Stomach (tissue), 4 donors: ENCODE measurements around the gene OR2AJ1.

Experiments
- CTCF ChIP-seq, 7 experiments: fragments of 450-650 bp in 4 of 7; fragments of 200-600 bp in 3 of 7; sonication (generic) in 3 of 7; IDR thresholded peaks; one replicate each; pipeline ENCODE4 v1.5.1; 2016 to 2019; ENCODE audit warnings: antibody characterized with exemption in 7 of 7, control low read depth in 2 of 7, mild to moderate bottlenecking in 1 of 7
- POLR2AphosphoS5 ChIP-seq, 3 donors: sonication (generic); formaldehyde crosslinking; IDR thresholded peaks; one replicate each; pipeline ENCODE4 v1.6.1; 2016; ENCODE audit warnings: antibody characterized with exemption in 3 of 3

- TF ChIP-seq CTCF (IDR thresholded peaks at IDR 0.05) (no peak), POLR2AphosphoS5 (IDR thresholded peaks at IDR 0.05) (no peak)
Measured at GRCh38 chr1:247895163-247895637, 29.5 kb upstream of the OR2AJ1 start, which contains the start of gene OR2W3.
